Uterus (tissue), 4 donors: Measurements from ENCODE around the gene SCAPER. TPM values are rescaled to one million over a fixed set of nuclear protein-coding genes. Genes with fewer than 3 reads are reported as not detected.

Source experiments
- DNase-seq, 2 donors: peaks; one replicate each; pipeline ENCODE4 v3.0.0-alpha.2; 2019 to 2020
- H3K27ac ChIP-seq, 2 donors: fragments of 200-600 bp; sonication (generic); 1 replicate in 1 of 2; 2 replicates in 1 of 2; pipeline ENCODE4 v1.5.1; 2016 to 2018
- H3K27me3 ChIP-seq, 2 donors: fragments of 200-600 bp; sonication (generic); one replicate each; pipeline ENCODE4 v1.5.1; 2018 to 2019; ENCODE audit warnings: control low read depth in 1 of 2
- H3K36me3 ChIP-seq, 2 donors: fragments of 200-600 bp; sonication (generic); one replicate each; pipeline ENCODE4 v1.5.1; 2019; ENCODE audit warnings: control low read depth in 1 of 2
- H3K4me1 ChIP-seq, 2 donors: fragments of 200-600 bp; sonication (generic); one replicate each; pipeline ENCODE4 v1.5.1; 2018 to 2019; ENCODE audit warnings: control low read depth in 1 of 2
- H3K4me3 ChIP-seq, 2 donors: fragments of 200-600 bp; sonication (generic); 1 replicate in 1 of 2; 2 replicates in 1 of 2; pipeline ENCODE4 v1.5.1; 2018 to 2019; ENCODE audit warnings: mild to moderate bottlenecking in 1 of 2
- H3K9me3 ChIP-seq, 2 donors: fragments of 200-600 bp; sonication (generic); one replicate each; pipeline ENCODE4 v1.5.1; 2019; ENCODE audit warnings: control low read depth in 1 of 2
- CTCF ChIP-seq, 4 experiments: fragments of 200-600 bp in 2 of 4; fragments of 450-650 bp in 2 of 4; sonication (generic) in 2 of 4; IDR thresholded peaks; one replicate each; pipeline ENCODE4 v1.5.1; 2016 to 2019; ENCODE audit warnings: antibody characterized with exemption in 4 of 4, mild to moderate bottlenecking in 2 of 4, moderate library complexity in 1 of 4
- POLR2A ChIP-seq, 2 donors: fragments of 450-650 bp; IDR thresholded peaks; one replicate each; pipeline ENCODE4 v1.6.1; 2016; ENCODE audit warnings: antibody characterized with exemption in 2 of 2, mild to moderate bottlenecking in 1 of 2, moderate library complexity in 1 of 2
- intact Hi-C: fragments of 100-400 bp; cut with DNase I; formaldehyde crosslinking; loops from one replicate; pipeline ENCODE4 v1.15.1; 2023; ENCODE audit warnings: low total_unique reads
- total RNA-seq, 4 donors: library from RNA; depleted of rRNA in 3 of 4; stranded (reverse); fragments of >200 nt in 3 of 4; gene quantifications; one replicate each; pipeline versions ENCODE4 v1.1.0 to v1.2.4, GENCODE V29; 2014 to 2023
- donor health status: DM: yes; HTN: yes; CAD: no.

Gene SCAPER
- total RNA-seq, 4 donors from 2014 or later, result 10.6 to 74.2 (median 32.9) TPM

GRCh38 chr15:76577879-76578512 lies 327.1 kb downstream of the SCAPER start:
- DNase-seq, result no peak
- no peak overlapping the region for H3K27ac ChIP-seq
- no peak overlapping the region for H3K4me3 ChIP-seq
- no peaks in the 10 kb centered on the region for H3K36me3 ChIP-seq
- no peaks in the 10 kb centered on the region for H3K4me1 ChIP-seq
- H3K27me3 ChIP-seq, result no peaks in the 10 kb centered on the region
- TF ChIP-seq CTCF (IDR thresholded peaks at IDR 0.05), result no peak
- TF ChIP-seq POLR2A (IDR thresholded peaks at IDR 0.05), result no peak
- intact Hi-C loops, result no loop called here
- H3K9me3 ChIP-seq, result peaks cover 2 to 11% of the 10 kb centered on the region in 2 donors

- H3K27ac ChIP-seq, result no peak overlapping the region
- H3K4me3 ChIP-seq, result no peak overlapping the region
- no peaks in the 10 kb centered on the region for H3K27me3 ChIP-seq
- H3K9me3 ChIP-seq, result no peaks in the 10 kb centered on the region
- peak; percentile 23 to 38 for DNase-seq
- H3K4me1 ChIP-seq, result no peaks in the 10 kb centered on the region
- TF ChIP-seq POLR2A (IDR thresholded peaks at IDR 0.05) (no peak), CTCF (IDR thresholded peaks at IDR 0.05) (no peak)
- H3K36me3 ChIP-seq, result no peaks in the 10 kb centered on the region
- intact Hi-C loops, result no loop called here
Measured at GRCh38 chr15:76576523-76577279, 328.4 kb downstream of the SCAPER start.

GRCh38 chr15:76575679-76576078 lies 329.5 kb downstream of the SCAPER start:
- TF ChIP-seq CTCF (IDR thresholded peaks at IDR 0.05) (no peak), POLR2A (IDR thresholded peaks at IDR 0.05) (no peak)
- H3K9me3 ChIP-seq, result no peaks in the 10 kb centered on the region
- H3K4me1 ChIP-seq, result no peaks in the 10 kb centered on the region
- DNase-seq, result no peak
- no peaks in the 10 kb centered on the region for H3K27me3 ChIP-seq
- intact Hi-C loops, result no loop called here
- no peaks in the 10 kb centered on the region for H3K36me3 ChIP-seq
- no peak overlapping the region for H3K27ac ChIP-seq
- no peak overlapping the region for H3K4me3 ChIP-seq

GRCh38 chr15:76575274-76575673 lies 329.9 kb downstream of the SCAPER start:
- H3K4me3 ChIP-seq, result no peak overlapping the region
- no peaks in the 10 kb centered on the region for H3K27me3 ChIP-seq
- H3K4me1 ChIP-seq, result no peaks in the 10 kb centered on the region
- intact Hi-C loops, result no loop called here
- no peak overlapping the region for H3K27ac ChIP-seq
- no peaks in the 10 kb centered on the region for H3K9me3 ChIP-seq
- H3K36me3 ChIP-seq, result no peaks in the 10 kb centered on the region
- no peak for DNase-seq
- TF ChIP-seq POLR2A (IDR thresholded peaks at IDR 0.05), result no peak
- TF ChIP-seq CTCF (IDR thresholded peaks at IDR 0.05), result no peak

- DNase-seq, result no peak
- Histone ChIP-seq H3K27me3 (no peaks in the 10 kb centered on the region), H3K4me3 (no peak overlapping the region), H3K4me1 (no peaks in the 10 kb centered on the region), H3K9me3 (no peaks in the 10 kb centered on the region), H3K27ac (no peak overlapping the region), H3K36me3 (no peaks in the 10 kb centered on the region)
- intact Hi-C loops, result no loop called here
- no peak for TF ChIP-seq POLR2A (IDR thresholded peaks at IDR 0.05)
- TF ChIP-seq CTCF (IDR thresholded peaks at IDR 0.05), result no peak
Measured at GRCh38 chr15:76572983-76573314, 332.2 kb downstream of the SCAPER start.
